Left renal cortex interstitium (tissue), 4 donors: ENCODE measurements around the gene DNAJC4. TPM values are rescaled to one million over a fixed set of nuclear protein-coding genes. Genes with fewer than 3 reads are reported as not detected.

ENCODE experiments used
- DNase-seq, 4 donors: peaks; one replicate each; pipeline ENCODE4 v3.0.0-alpha.2; 2013; ENCODE audit warnings: low read depth in 4 of 4, low spot score in 2 of 4, missing footprints in 1 of 4
- polyA plus RNA-seq, 4 donors: library from polyadenylated mRNA; unstranded; fragments of 120-200 nt; gene quantifications; one replicate each; pipeline ENCODE4 v1.2.1, GENCODE V29; 2013; ENCODE audit not compliant: insufficient read length in 4 of 4

The DNAJC4 gene
- polyA plus RNA-seq, 4 donors, result 54.6 to 78.9 (median 72.2) TPM

DNA sequence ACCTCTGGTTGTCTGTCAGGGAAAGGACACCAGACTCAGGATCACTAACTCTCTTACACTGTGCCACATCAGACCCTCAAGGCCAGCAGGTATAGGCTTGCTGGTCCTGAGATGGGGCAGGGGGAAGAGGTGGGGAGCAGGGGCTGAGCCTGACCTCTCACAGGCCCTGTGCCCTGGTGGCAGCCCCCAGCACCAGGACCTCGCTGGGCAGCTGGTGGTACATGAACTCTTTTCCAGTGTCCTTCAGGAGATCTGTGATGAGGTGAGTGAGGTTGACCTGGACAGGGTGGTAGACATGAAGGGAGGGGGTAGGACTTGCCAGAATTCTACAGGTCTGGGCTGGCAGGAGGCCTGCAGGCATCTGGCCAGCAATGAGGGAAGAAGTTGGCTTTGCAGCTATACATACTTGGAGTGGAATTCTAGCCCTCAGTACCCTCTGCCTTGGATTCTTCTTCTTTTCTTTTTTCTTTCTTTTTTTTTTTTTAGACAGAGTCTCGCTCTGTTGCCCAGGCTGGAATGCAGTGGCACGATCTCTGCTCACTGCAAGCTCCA lies 2.9 kb upstream of the DNAJC4 start:
- no peak for DNase-seq

DNA sequence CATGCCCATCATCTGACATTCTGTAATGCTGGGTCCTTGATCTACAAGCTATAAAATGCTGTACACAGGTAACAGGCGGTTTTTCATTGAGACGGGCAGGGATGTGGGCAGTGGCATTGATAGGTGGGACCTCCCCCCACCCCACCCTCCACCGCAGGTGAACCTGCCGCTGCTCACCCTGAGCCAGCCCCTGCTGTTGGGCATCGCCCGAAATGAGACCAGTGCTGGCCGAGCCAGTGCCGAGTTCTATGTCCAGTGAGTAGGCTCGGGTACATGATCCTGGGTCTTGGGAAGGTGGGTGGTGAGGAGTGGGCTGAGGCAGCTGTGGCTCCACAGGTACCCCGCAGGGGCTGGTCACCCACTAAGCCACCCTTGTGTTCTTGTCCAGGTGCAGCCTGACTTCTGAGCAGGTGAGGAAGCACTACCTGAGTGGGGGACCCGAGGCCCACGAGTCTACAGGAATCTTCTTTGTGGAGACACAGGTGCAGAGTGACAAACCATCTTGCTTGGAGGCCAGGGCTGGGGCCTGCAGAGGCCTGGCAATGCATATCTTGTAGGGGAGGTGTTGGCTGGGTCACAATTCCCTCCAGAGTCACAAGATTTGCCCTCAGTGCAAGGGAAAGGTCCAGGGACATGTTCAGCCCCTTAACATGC lies 1.1 kb upstream of the DNAJC4 start:
- no peak for DNase-seq

DNA sequence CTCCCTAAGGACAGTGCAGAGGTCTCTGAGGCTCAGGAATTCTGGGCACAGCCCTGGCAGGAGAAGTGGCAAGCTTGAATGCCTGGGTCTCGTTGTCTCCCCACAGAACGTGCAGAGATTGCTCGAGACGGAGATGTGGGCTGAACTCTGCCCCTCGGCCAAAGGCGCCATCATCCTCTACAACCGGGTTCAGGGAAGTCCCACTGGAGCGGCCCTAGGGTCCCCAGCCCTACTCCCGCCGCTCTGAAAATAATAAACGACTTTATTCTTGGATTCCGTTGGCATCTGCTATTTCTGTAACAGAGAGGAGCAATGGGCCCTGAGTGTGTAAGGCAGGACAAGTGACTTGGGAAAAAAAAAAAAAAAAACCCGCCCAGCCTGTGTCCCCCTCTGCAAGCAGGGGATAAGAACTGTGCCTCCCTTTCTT lies 591 bp upstream of the DNAJC4 start:
- DNase-seq, result no peak

DNA sequence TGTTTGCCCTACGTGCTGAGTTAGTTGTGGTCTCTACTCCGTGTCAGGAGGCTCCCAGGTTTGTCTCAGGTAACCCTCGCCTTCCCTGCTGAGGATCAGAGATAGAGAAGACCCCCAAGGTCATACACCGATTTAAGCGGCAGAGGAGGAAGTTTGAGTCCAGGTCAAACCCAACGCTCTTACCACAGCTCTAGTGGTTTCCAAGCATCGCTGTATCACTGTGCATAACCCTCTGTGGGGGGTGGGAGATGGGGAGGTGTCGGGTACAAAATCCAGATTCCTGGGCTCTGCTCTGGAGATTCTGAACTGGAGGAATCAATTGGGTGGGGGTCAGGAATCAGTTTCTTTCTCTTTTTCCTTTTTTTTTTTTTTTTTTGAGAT lies 627 bp downstream of the DNAJC4 start:
- DNase-seq, result no peak

DNA sequence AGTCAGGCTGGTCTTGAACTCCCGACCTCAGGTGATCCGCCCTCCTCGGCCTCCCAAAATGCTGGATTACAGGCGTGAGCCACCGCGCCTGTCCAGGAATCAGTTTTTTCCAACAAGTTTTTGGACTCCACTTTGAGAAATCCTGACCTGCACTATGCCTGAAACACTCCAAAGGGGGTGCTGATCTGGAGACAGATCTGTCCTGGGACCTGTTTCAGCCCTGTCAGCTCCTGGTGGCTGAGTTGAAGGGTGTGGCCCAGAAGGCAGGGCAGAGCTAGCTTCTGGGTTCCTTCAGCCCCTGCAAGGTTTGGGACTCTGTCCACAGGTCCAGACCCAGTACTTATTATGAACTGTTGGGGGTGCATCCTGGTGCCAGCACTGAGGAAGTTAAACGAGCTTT lies 1.2 kb downstream of the DNAJC4 start:
- no peak for DNase-seq

DNA sequence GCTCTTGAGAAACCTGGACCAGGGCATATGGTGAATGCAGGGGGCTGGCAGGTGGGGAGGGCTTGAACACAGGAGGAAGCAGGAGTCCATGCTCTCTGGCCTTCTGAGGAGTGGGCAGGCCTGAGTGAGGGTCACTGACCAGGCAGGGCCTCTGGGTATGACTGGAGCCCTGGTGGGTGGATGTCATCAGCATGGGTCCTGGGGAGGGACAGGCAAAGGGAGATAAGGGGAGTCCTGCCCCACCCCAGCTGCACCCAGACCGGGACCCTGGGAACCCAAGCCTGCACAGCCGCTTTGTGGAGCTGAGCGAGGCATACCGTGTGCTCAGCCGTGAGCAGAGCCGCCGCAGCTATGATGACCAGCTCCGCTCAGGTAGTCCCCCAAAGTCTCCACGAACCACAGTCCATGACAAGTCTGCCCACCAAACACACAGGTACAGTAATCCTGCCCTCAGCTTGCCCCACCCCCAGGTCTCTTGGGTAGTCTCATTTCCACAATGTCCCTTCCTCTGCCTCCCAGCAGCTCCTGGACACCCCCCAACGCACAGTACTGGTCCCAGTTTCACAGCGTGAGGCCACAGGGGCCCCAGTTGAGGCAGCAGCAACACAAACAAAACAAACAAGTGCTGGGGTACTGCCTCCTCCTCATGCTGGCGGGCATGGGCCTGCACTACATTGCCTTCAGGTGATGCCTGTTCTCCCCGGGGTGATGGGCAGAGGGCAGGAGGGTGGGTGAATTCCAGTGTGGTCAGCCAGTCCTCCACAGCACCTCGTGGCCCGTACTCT lies 2.0 kb downstream of the DNAJC4 start:
- DNase-seq, result no peak

DNA sequence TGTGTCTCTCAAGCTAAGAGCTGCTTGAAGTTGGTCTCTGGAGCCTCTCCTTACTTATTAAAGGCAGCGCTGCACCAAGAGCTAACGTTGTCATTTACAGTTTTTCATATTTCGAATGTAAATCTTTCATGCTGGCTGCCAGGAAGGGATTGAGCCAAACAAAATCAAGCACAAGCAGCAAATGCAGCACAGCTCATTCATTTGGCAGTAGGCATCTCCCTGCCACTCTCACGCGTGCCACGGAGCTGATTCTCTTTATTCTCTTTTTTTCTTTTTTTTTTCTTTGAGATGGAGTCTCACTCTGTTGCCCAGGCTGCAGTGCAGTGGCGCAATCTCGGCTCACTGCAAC lies 2.6 kb downstream of the DNAJC4 start:
- no peak for DNase-seq

DNA sequence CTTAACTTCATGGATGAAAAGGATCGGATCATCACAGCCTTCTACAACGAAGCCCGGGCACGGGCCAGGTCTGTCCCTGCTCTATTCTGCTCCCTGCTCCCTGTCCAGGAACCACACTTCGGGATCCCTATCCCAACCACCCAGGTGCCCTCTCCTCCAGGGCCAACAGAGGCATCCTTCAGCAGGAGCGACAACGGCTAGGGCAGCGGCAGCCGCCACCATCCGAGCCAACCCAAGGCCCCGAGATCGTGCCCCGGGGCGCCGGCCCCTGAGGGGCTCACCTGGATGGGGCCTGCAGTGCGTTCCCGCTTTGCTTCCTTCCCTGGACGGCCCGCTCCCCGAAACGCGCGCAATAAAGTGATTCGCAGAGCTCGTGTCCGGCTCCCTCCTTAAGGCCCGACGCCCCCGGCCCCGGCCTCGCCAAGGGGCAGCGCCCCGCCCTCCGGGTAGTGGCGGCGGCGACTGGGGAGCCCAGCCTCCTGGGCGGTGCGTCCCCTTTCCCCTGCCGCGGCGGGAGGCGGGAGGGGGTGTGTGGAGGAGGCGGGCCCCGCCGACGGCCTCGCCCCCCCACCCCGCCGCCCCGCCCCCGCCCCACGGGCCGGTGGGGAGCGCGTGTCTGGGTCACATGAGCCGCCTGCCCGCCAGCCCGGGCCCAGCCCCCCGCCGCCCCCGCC lies 3.7 kb downstream of the DNAJC4 start, which contains the start of gene VEGFB:
Gene VEGFB, plus strand, starts transcription at position 672 of the 674 bp plus-strand sequence. CDS start 250 bp downstream, outside the sequence.
- no peak for DNase-seq

DNA sequence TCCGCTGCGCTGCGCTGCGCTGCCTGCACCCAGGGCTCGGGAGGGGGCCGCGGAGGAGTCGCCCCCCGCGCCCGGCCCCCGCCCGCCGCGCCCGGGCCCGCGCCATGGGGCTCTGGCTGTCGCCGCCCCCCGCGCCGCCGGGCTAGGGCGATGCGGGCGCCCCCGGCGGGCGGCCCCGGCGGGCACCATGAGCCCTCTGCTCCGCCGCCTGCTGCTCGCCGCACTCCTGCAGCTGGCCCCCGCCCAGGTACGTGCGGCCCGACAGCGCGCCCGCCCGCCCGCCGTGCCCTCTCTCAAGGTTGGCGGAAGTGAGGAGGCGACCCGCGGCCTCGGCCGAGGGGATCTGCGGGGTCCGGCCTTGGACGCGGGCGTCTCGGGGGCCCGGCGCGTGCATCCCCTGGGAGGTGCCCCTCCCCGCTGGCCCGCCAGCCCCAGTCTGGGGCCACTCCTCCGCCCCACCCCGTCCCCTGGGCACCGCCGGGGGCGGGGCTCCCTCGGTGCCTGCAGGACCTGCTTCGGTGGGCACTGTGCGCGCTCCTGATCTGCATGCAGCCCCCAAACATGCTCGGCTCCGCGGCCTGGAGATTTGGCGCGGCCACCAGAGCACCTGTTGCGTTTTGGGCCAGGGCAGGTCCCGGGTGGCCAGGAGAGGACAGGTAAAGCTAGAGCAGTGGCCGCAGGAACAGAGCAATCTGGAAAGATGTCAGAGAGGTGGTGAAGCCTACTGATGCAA lies 4.5 kb downstream of the DNAJC4 start:
- no peak for DNase-seq

DNA sequence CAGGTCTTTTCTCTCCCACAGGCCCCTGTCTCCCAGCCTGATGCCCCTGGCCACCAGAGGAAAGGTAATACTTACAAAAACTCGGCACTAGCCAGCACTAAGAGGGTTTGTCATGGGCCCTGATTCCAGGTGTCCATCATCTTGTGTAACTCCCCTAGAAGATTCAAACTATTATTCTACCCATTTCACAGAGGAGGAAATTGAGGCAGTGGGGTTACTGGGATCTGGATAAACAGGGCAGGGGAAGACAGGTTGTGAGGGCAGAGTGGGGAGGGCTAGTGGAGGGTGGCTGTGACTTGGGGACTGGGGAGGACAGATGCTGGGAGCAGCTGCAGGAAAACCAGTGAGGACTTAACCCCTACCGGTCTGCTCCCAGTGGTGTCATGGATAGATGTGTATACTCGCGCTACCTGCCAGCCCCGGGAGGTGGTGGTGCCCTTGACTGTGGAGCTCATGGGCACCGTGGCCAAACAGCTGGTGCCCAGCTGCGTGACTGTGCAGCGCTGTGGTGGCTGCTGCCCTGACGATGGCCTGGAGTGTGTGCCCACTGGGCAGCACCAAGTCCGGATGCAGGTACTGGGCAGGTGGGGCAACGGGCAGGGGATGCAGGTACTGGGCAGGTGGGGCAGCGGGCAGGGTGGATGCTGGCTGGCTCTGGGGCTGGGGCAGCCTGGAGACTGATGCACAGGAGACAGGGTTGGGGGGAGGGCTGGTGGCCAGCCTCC lies 5.3 kb downstream of the DNAJC4 start:
- no peak for DNase-seq

DNA sequence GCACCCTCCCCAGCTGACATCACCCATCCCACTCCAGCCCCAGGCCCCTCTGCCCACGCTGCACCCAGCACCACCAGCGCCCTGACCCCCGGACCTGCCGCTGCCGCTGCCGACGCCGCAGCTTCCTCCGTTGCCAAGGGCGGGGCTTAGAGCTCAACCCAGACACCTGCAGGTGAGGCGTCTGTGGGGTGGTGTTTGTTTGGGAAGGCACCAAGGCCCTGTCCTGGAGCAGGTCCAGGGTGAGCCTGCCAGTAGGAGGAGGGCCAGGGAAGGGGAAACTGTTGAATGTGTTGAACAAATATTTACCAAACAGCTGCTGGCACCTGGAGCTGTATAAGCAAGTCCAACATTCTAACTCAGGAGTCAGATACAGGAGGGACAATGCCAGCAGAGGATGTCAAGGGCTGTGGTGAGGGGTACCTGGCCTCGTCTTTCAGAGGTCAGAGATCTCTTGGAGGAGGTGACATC lies 7.2 kb downstream of the DNAJC4 start:
- no peak for DNase-seq

DNA sequence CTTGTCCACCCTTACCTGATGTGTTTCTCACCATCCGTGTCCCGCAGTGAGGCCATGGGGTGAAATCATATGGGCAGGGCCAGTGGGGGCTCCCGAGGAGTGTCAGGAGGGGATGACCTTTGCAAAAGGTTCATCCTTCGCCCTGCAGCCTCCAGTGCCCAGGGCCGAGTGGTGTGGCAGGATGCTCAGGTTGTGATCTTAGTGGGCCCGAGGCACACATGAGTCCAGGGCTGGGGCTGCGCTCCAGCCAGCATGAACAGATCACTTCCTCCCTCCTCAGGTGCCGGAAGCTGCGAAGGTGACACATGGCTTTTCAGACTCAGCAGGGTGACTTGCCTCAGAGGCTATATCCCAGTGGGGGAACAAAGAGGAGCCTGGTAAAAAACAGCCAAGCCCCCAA lies 7.7 kb downstream of the DNAJC4 start:
- DNase-seq, result no peak

DNA sequence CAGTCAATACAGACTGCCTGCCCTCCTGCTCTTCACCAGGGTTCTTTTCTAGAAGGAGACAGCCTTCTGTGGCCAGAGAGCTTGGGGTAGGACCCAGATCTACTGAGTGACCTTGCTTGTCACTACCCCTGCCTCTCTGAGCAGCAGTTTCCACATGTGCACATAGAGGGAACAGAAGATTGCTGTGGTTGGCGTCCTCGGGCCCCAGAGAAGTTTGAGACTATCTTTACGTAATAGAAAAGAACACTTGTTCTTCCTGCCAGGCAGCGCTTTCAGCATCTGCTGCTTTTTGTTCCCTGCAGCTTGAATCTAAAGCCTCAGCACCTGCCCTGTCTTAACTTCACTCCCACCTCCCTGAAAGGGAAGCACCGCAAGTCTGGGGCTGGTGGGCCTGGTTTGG lies 8.7 kb downstream of the DNAJC4 start:
- no peak for DNase-seq

DNA sequence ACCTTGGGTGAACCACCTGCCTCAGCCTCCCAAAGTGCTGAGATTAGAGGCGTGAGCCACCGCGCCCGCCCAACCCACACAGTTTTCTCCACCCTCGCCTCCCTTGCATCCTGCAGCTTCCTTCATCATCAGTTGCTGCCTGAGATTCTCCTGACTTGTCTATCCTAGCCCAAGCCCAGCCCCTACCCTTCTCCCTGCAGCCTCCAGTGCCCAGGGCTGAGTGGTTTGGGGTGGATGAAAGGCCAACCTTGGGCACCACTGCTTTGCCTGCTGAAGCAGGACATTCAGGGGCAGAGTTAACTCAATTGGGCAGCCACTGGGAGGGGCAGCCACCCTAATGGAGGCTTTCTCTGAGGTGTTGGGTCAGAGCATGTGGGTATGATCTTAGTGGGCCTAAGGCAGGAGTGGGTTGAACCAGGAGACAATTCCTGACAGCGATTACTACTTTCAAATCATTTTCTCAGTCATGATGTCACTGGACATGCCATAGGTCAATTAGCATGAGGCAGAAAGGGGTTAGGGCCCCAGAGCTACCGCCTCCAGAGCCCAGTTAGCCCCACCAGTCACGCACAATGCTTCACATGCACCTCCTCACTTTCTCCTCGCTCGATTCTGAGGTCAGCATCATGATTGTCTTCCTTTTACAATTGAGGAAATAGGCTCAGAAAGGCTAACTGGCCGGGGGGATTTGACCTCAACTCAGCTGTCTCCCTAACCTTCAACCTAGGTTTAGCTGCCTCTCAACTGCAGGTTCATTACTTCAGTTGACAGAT lies 9.5 kb downstream of the DNAJC4 start:
- DNase-seq, result no peak

DNA sequence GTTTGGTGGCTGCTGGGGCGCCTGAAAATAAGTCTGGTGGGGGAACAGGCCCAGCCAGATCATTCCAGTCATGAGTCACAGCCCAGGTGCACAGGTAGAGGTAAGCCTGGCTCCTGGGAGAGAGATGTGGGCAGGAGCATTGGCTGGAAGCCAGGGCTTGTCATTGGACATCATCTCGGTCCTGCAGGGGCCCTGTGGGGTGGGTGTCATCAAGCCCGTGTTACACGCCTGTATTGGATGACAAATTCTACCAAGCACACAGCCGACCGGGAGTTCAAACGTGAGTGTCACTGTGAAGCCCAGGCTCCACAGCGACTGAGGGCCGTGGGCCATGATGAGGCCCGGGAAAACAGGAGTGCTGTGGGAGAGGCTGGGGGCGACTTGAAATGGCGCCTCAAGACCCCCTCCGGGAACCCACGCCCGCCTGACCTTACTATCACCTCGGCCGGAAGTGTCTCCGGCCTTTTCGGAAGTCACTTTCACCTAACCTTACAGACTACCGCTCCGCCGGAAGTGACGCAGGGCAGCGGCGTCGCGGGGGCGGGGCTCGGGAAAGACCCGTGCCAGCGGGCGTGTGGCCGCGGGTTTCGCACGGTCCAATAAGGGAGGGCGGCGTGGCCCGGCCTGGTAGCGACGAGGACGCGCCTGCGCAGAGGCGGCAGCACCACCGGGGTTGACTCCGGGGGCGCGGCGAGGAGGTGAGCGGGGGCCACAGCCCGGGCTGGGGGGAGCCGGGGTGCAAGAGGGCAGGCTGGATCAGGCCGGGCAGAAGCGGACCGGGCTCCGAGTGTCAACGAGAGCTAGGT lies 10.3 kb downstream of the DNAJC4 start, which contains the start of gene FKBP2:
Gene FKBP2, plus strand, starts transcription at position 661 of the 806 bp plus-strand sequence. CDS start 1,293 bp downstream, outside the sequence.
- peak; percentile 82 to 93 (median 93) for DNase-seq

DNA sequence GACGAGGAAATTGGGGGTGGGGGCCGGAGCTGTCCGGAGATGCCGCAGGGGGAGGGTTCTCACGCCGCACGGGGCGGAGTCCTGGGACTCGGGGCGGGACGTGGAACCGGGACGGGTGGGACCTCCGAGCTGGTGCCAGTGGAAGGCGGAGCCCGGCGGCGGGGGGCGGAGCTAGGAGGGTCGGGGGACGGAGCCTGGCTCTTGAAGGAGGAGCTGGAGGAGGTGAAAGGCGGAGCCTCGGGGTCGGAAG lies 10.8 kb downstream of the DNAJC4 start:
- peak; percentile 89 to 99 (median 96) for DNase-seq

DNA sequence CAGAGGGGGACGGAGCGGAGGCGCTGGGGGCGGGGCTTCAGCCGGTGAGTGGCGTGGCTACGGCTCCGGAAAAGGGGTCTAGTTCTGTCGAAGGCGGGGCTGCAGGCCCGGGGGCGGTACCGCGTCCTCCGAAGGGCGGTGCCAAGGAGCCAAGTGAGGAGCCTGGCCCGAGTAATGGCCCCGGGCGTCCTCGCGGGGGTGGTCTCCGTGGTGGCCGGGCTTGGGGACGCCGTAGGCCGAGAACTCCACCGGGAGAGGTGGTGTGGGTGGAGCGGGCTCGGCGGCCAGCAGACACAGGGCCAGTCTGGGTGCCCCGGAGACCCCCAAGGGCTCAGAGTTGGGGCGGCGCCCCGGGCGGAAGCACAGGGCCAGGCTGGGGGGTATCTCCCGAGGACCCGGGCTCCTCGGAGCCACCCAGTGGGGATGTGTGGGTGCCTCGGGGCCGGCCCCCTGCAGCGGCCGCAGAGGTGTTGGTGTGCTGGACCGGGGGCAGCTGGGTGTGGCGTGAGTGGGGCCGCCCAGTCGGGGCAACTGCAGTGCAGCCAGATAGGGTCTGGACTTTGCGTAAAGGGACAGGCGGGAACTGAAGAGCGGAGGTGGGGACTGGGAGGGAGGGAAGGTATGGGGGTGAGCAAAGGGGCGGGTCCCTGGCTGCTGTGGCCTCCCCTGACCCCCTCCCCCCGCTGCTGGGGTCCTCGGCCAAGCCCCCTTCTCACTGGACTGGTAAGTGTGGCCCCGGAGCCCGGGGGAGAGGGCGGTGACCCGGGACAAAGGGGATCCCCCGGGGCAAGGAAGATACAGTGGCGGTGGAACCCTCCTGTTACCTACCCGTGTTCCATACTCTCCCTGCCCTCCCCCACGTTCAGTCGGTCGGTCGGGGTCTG lies 11.4 kb downstream of the DNAJC4 start:
- no peak for DNase-seq
